Adrenal gland (tissue), 5 donors: ENCODE results near the gene HECW1.
"Not testable (repeated sequence)": the region's sequence is repeated elsewhere in the genome, so short reads cannot be mapped to it uniquely, and the experiment has no call there.

Experiments used
- POLR2A ChIP-seq, 2 donors: fragments of 450-650 bp; IDR thresholded peaks; one replicate each; pipeline ENCODE4 v1.6.1; 2017; ENCODE audit warnings: antibody characterized with exemption in 2 of 2, mild to moderate bottlenecking in 2 of 2, moderate library complexity in 1 of 2
- TF ChIP-seq, protein P1 (sequence below), 6 experiments: fragments of 450-650 bp in 4 of 6; fragments of 200-600 bp in 2 of 6; sonication (generic) in 1 of 6; IDR thresholded peaks; 1 replicate in 5 of 6; 2 replicates in 1 of 6; pipeline versions ENCODE4 v1.5.1 to v1.8.0; 2016 to 2021; ENCODE audit warnings: antibody characterized with exemption in 6 of 6, mild to moderate bottlenecking in 2 of 6, moderate library complexity in 1 of 6
- donor health status: DM: no; HTN: no; CAD: no.

DNA sequence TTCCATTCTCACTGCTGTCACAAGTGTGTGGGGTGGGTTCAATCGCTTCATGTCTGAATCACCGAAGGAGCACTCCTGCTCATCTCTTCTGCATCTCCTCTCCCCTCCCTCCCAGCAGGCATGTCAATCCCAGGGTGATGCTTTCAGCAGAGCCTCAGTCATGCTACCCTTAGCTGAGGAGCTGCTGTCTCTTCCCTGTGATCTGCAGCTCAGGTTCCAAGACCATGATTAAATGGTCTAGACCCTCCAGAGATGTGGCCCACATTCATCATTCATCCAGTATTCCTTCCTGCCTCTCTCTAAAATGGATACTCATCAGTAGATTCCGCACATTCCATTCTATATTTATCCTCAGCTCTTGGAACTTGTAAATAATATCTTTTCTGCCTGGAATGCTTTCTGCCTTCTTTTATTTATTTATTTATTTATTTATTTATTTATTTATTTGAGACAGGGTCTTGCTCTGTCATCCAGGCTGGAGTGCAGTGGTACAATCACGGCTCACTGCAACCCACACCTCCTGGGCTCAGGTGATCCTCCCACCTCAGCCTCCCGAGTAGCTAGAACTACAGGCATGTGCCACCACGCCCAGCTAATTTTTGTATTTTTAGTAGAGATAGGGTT, 24.8 kb downstream of the HECW1 start:
- TF ChIP-seq POLR2A (IDR thresholded peaks at IDR 0.05): not testable (repeated sequence)
- TF ChIP-seq, protein P1, sequence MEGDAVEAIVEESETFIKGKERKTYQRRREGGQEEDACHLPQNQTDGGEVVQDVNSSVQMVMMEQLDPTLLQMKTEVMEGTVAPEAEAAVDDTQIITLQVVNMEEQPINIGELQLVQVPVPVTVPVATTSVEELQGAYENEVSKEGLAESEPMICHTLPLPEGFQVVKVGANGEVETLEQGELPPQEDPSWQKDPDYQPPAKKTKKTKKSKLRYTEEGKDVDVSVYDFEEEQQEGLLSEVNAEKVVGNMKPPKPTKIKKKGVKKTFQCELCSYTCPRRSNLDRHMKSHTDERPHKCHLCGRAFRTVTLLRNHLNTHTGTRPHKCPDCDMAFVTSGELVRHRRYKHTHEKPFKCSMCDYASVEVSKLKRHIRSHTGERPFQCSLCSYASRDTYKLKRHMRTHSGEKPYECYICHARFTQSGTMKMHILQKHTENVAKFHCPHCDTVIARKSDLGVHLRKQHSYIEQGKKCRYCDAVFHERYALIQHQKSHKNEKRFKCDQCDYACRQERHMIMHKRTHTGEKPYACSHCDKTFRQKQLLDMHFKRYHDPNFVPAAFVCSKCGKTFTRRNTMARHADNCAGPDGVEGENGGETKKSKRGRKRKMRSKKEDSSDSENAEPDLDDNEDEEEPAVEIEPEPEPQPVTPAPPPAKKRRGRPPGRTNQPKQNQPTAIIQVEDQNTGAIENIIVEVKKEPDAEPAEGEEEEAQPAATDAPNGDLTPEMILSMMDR (IDR thresholded peaks at IDR 0.05): not testable (repeated sequence)
